ENCODE results near the gene CD300LF.

The CD300LF gene

GRCh38 chr17:74737299-74738050 lies 24.8 kb upstream of the CD300LF start:
- no peak overlapping the region for H3K4me3 ChIP-seq (ENCODE audit: insufficient read depth, low read length, poor library complexity, severe bottlenecking)
- no peak overlapping the region for H3K4me2 ChIP-seq (ENCODE audit: low read depth, low read length, poor library complexity, severe bottlenecking)
- no peak for TF ChIP-seq CTCF (IDR thresholded peaks at IDR 0.05; ENCODE audit: insufficient read depth, low read length, poor library complexity, severe bottlenecking)
- TF ChIP-seq EZH2phosphoT487 (conservative IDR thresholded peaks at IDR 0.05; ENCODE audit: low read length), result no peak
- no peaks in the 10 kb centered on the region for H3K9me3 ChIP-seq (ENCODE audit: insufficient read depth, low read length)
- H3K79me2 ChIP-seq (ENCODE audit: insufficient read depth, low read length), result no peaks in the 10 kb centered on the region
- H4K20me1 ChIP-seq (ENCODE audit: low read depth, low read length), result no peaks in the 10 kb centered on the region
- no peak overlapping the region for H3K9ac ChIP-seq (ENCODE audit: low read length)
- H3K27me3 ChIP-seq (ENCODE audit: low read length), result no peaks in the 10 kb centered on the region
- no peak overlapping the region for H3K27ac ChIP-seq (ENCODE audit: low read depth, low read length)
- no peaks in the 10 kb centered on the region for H3K36me3 ChIP-seq (ENCODE audit: low read length)
- H3F3A ChIP-seq (ENCODE audit: insufficient read depth), result no peaks in the 10 kb centered on the region
- H3K9me2 ChIP-seq (replicated peaks; ENCODE audit: insufficient read depth, low read length), result no peaks in the 10 kb centered on the region
- no peak overlapping the region for H2AFZ ChIP-seq (ENCODE audit: low read depth, low read length, severe bottlenecking)

DNA sequence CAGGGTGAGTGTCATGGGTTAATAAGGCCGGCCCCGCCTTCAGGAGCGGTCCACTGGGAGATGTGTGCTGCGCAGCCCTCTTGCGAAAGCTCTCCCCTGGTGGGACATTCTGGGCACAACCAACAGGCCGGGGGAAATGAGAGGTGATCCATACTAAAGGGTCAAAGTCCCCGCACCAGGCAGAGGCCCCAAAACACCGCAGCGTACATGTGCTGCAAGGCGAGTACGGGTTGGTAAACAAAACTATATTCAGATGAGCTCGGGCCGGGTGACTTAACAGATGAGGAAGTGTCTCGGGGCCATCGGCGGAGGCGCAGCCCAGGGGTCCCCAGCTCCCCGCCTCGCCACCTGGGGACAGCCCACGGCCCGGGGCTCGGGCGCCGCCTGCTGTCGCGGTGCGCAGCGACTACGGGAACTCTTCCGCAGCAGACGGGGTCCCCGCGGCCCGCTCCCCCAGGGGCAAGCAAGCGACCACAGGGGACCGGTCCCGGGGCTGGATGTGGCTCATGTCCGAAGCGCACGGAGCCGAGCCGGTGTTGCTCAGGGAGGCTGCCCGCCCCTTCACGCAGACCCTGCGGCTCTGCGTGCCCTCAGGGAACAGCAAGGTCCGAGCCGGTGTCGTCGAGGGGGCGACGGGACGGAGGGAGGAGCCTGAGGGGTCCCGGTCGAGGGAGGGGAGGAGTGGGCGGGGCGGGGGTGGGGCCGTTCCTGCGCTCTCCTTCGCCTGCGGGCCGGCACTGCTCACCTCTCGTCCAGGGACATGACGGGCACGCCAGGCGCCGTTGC lies 24.0 kb upstream of the CD300LF start, which contains the start of gene RAB37:
RAB37 (plus strand) TSS at position 744 of the 786 bp plus-strand sequence; CDS start at position 761, 17 bp downstream.
- TF ChIP-seq CTCF (IDR thresholded peaks at IDR 0.05; ENCODE audit: insufficient read depth, low read length, poor library complexity, severe bottlenecking) (peak; percentile 64), EZH2phosphoT487 (conservative IDR thresholded peaks at IDR 0.05; ENCODE audit: low read length) (no peak)
- H3K4me2 ChIP-seq (ENCODE audit: low read depth, low read length, poor library complexity, severe bottlenecking), result peak within 1 kb of the TSS; percentile 33
- no peaks in the 10 kb centered on the region for H3K27me3 ChIP-seq (ENCODE audit: low read length)
- no peak within 1 kb of the TSS for H2AFZ ChIP-seq (ENCODE audit: low read depth, low read length, severe bottlenecking)
- H3F3A ChIP-seq (ENCODE audit: insufficient read depth), result no peaks in the 10 kb centered on the region
- no peak within 1 kb of the TSS for H3K27ac ChIP-seq (ENCODE audit: low read depth, low read length)
- H3K79me2 ChIP-seq (ENCODE audit: insufficient read depth, low read length), result no peaks in the 10 kb centered on the region
- H3K9me2 ChIP-seq (replicated peaks; ENCODE audit: insufficient read depth, low read length), result no peaks in the 10 kb centered on the region
- no peaks in the 10 kb centered on the region for H3K9me3 ChIP-seq (ENCODE audit: insufficient read depth, low read length)
- H3K9ac ChIP-seq (ENCODE audit: low read length), result no peak within 1 kb of the TSS
- no peaks in the 10 kb centered on the region for H3K36me3 ChIP-seq (ENCODE audit: low read length)
- no peaks in the 10 kb centered on the region for H4K20me1 ChIP-seq (ENCODE audit: low read depth, low read length)
- no peak within 1 kb of the TSS for H3K4me3 ChIP-seq (ENCODE audit: insufficient read depth, low read length, poor library complexity, severe bottlenecking)

DNA sequence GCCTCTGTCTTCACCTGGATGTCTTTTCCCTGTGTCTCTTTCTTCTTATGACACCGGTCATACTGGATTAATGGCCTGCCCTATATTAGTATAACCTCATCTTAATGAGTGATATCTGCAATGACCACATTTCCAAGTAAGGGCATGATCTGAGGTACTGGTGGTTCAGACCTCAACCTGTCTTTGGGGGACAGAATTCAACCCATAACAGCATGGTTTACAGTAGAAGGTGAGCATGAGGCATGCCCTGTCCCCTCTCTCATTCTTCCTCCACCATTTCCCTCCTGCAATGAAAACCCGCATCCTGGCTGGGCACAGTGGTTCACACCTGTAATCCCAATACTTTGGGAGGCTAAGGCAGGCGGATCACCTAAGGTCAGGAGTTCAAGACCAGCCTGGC lies 21.5 kb upstream of the CD300LF start:
- no peak overlapping the region for H3K27ac ChIP-seq (ENCODE audit: low read depth, low read length)
- no peaks in the 10 kb centered on the region for H3K9me2 ChIP-seq (replicated peaks; ENCODE audit: insufficient read depth, low read length)
- H2AFZ ChIP-seq (ENCODE audit: low read depth, low read length, severe bottlenecking), result no peak overlapping the region
- no peaks in the 10 kb centered on the region for H3K79me2 ChIP-seq (ENCODE audit: insufficient read depth, low read length)
- H3K4me3 ChIP-seq (ENCODE audit: insufficient read depth, low read length, poor library complexity, severe bottlenecking), result no peak overlapping the region
- no peaks in the 10 kb centered on the region for H3K36me3 ChIP-seq (ENCODE audit: low read length)
- no peak overlapping the region for H3K4me2 ChIP-seq (ENCODE audit: low read depth, low read length, poor library complexity, severe bottlenecking)
- H3F3A ChIP-seq (ENCODE audit: insufficient read depth), result no peaks in the 10 kb centered on the region
- H3K9ac ChIP-seq (ENCODE audit: low read length), result no peak overlapping the region
- no peaks in the 10 kb centered on the region for H3K9me3 ChIP-seq (ENCODE audit: insufficient read depth, low read length)
- TF ChIP-seq CTCF (IDR thresholded peaks at IDR 0.05; ENCODE audit: insufficient read depth, low read length, poor library complexity, severe bottlenecking) (no peak), EZH2phosphoT487 (conservative IDR thresholded peaks at IDR 0.05; ENCODE audit: low read length) (no peak)
- no peaks in the 10 kb centered on the region for H3K27me3 ChIP-seq (ENCODE audit: low read length)
- no peaks in the 10 kb centered on the region for H4K20me1 ChIP-seq (ENCODE audit: low read depth, low read length)

Measured in SU-DHL-6 (cell line).